H9 (cell line): ENCODE measurements around the gene ELAPOR1. TPM values are rescaled to one million over a fixed set of nuclear protein-coding genes. Genes with fewer than 3 reads are reported as not detected.

ENCODE experiments used
- DNase-seq: peaks from one replicate; pipeline ENCODE4 v3.0.0-alpha.2; 2017
- H2AFZ ChIP-seq: one replicate; pipeline ENCODE4 v1.6.1; 2013; ENCODE audit warnings: mild to moderate bottlenecking, low read length, control low read depth, moderate library complexity
- H2AK5ac ChIP-seq: 2 replicates; pipeline ENCODE4 v1.6.1; 2013; ENCODE audit warnings: low read length, control low read depth, mixed read lengths; ENCODE audit not compliant: insufficient read length
- H2BK120ac ChIP-seq: one replicate; pipeline ENCODE4 v1.6.1; 2013; ENCODE audit warnings: low read depth, mild to moderate bottlenecking, low read length, control low read depth, inconsistent platforms; ENCODE audit not compliant: poor library complexity, severe bottlenecking
- H2BK12ac ChIP-seq: 2 replicates; pipeline ENCODE4 v1.6.1; 2013; ENCODE audit warnings: low read length, control low read depth, mixed read lengths, low read depth; ENCODE audit not compliant: insufficient read length
- H2BK15ac ChIP-seq: 2 replicates; pipeline ENCODE4 v1.6.1; 2013; ENCODE audit warnings: low read depth, low read length, control low read depth
- H2BK20ac ChIP-seq: one replicate; pipeline ENCODE4 v1.6.1; 2013; ENCODE audit warnings: low read depth, mild to moderate bottlenecking, low read length, control low read depth, inconsistent platforms; ENCODE audit not compliant: poor library complexity, severe bottlenecking
- H2BK5ac ChIP-seq: 2 replicates; pipeline ENCODE4 v1.6.1; 2013; ENCODE audit warnings: low read length, control low read depth, mixed read lengths; ENCODE audit not compliant: insufficient read length
- H3K14ac ChIP-seq: 2 replicates; pipeline ENCODE4 v1.6.1; 2013; ENCODE audit warnings: low read length, control low read depth; ENCODE audit not compliant: insufficient read depth
- H3K18ac ChIP-seq: 2 replicates; pipeline ENCODE4 v1.6.1; 2013; ENCODE audit warnings: low read depth, mild to moderate bottlenecking, mixed read lengths, low read length, control low read depth; ENCODE audit not compliant: insufficient read length
- H3K23ac ChIP-seq: 2 replicates; pipeline ENCODE4 v1.6.1; 2013; ENCODE audit warnings: low read length, control low read depth, mixed read lengths, low read depth; ENCODE audit not compliant: insufficient read length
- H3K23me2 ChIP-seq: 2 replicates; pipeline ENCODE4 v1.6.1; 2013; ENCODE audit warnings: low read depth, mild to moderate bottlenecking, mixed read lengths, low read length, control low read depth; ENCODE audit not compliant: insufficient read length, poor library complexity, severe bottlenecking
- H3K27ac ChIP-seq: 2 replicates; pipeline ENCODE4 v1.5.1; 2013; ENCODE audit warnings: low read length, control low read depth, mixed read lengths, low read depth; ENCODE audit not compliant: insufficient read length
- H3K27me3 ChIP-seq: 2 replicates; pipeline ENCODE4 v1.6.1; 2013; ENCODE audit warnings: low read length, control low read depth, inconsistent platforms; ENCODE audit not compliant: insufficient read depth
- H3K4ac ChIP-seq: 2 replicates; pipeline ENCODE4 v1.6.1; 2013; ENCODE audit warnings: low read depth, mild to moderate bottlenecking, control low read depth, inconsistent platforms, low read length, moderate library complexity
- H3K4me1 ChIP-seq: 2 replicates; pipeline ENCODE4 v1.6.1; 2013; ENCODE audit warnings: low read length, control low read depth, inconsistent platforms; ENCODE audit not compliant: insufficient read depth
- H3K4me2 ChIP-seq: 2 replicates; pipeline ENCODE4 v1.6.1; 2013; ENCODE audit warnings: low read length, control low read depth, mixed read lengths; ENCODE audit not compliant: insufficient read length, insufficient read depth
- H3K56ac ChIP-seq: 2 replicates; pipeline ENCODE4 v1.6.1; 2013; ENCODE audit warnings: low read depth, mild to moderate bottlenecking, mixed read lengths, low read length, control low read depth; ENCODE audit not compliant: insufficient read length
- H3K79me1 ChIP-seq: 2 replicates; pipeline ENCODE4 v1.6.1; 2013; ENCODE audit warnings: low read depth, mild to moderate bottlenecking, moderate library complexity, low read length, control low read depth, inconsistent platforms; ENCODE audit not compliant: insufficient read depth, poor library complexity, severe bottlenecking
- H3K79me2 ChIP-seq: 2 replicates; pipeline ENCODE4 v1.6.1; 2013; ENCODE audit warnings: low read length, control low read depth, inconsistent platforms; ENCODE audit not compliant: insufficient read depth
- H3K9ac ChIP-seq: 2 replicates; pipeline ENCODE4 v1.6.1; 2013; ENCODE audit warnings: low read length, control low read depth, mixed read lengths; ENCODE audit not compliant: insufficient read length; ENCODE audit errors: extremely low read depth
- H3K9me3 ChIP-seq: one replicate; pipeline ENCODE4 v1.6.1; 2013; ENCODE audit warnings: low read depth, low read length, inconsistent platforms; ENCODE audit not compliant: control insufficient read depth
- H3T11ph ChIP-seq: one replicate; pipeline ENCODE4 v1.6.1; 2013; ENCODE audit warnings: mild to moderate bottlenecking, low read length, control low read depth, inconsistent platforms
- H4K20me1 ChIP-seq: one replicate; pipeline ENCODE4 v1.6.1; 2013; ENCODE audit not compliant: control insufficient read depth, insufficient read length, insufficient read depth
- H4K5ac ChIP-seq: 2 replicates; pipeline ENCODE4 v1.6.1; 2013; ENCODE audit warnings: low read depth, mild to moderate bottlenecking, mixed read lengths, low read length, control low read depth; ENCODE audit not compliant: insufficient read length
- H4K8ac ChIP-seq: replicated peaks from 2 replicates; pipeline ENCODE4 v1.6.1; 2013; ENCODE audit warnings: low read length, control low read depth, mixed read lengths, low read depth; ENCODE audit not compliant: insufficient read length
- H4K91ac ChIP-seq: 2 replicates; pipeline ENCODE4 v1.6.1; 2013; ENCODE audit warnings: low read depth, mild to moderate bottlenecking, moderate library complexity, mixed read lengths, low read length, control low read depth; ENCODE audit not compliant: insufficient read length
- H3K27ac Mint-ChIP-seq, 3 experiments: 2 replicates in 2 of 3; 3 replicates in 1 of 3; pipeline ENCODE4 v1.8.0; 2020 to 2021; ENCODE audit warnings: mixed read lengths in 3 of 3, mild to moderate bottlenecking in 1 of 3, moderate library complexity in 1 of 3
- H3K27me3 Mint-ChIP-seq: 2 replicates; pipeline ENCODE4 v1.8.0; 2021; ENCODE audit warnings: low read depth, mild to moderate bottlenecking, moderate library complexity, mixed read lengths
- H3K36me3 Mint-ChIP-seq, 3 experiments: 2 replicates in 2 of 3; 3 replicates in 1 of 3; pipeline ENCODE4 v1.8.0; 2020 to 2021; ENCODE audit warnings: low read depth in 3 of 3, mixed read lengths in 3 of 3; ENCODE audit not compliant: insufficient read depth in 1 of 3
- H3K4me1 Mint-ChIP-seq, 2 experiments: 2 replicates each; pipeline ENCODE4 v1.8.0; 2020; ENCODE audit warnings: mixed read lengths in 2 of 2
- H3K4me3 Mint-ChIP-seq, 2 experiments: 2 replicates in 1 of 2; 3 replicates in 1 of 2; pipeline ENCODE4 v1.8.0; 2020 to 2021; ENCODE audit warnings: mild to moderate bottlenecking in 2 of 2, mixed read lengths in 2 of 2, moderate library complexity in 1 of 2
- H3K9me3 Mint-ChIP-seq, 2 experiments: 2 replicates in 1 of 2; 3 replicates in 1 of 2; pipeline ENCODE4 v1.8.0; 2020; ENCODE audit warnings: mild to moderate bottlenecking in 2 of 2, mixed read lengths in 2 of 2, moderate library complexity in 1 of 2
- WGBS: extraction: QIAGEN DNeasy Blood & Tissue Kit; methylation state at CpG from one replicate; pipeline ENCODE4 v1.1.7; 2013; ENCODE audit warnings: missing lambda C conversion rate, low lambda C conversion rate, mixed read lengths; ENCODE audit not compliant: insufficient read length; ENCODE audit errors: extremely low coverage; 5-methylcytosine and 5-hydroxymethylcytosine counted together
- total RNA-seq: library from RNA; stranded (reverse); gene quantifications from 2 replicates; pipeline ENCODE4 v1.2.1, GENCODE V29; 2021
- TF ChIP-seq, protein P1 (sequence below): fragments of 200-600 bp; sonication (generic); conservative IDR thresholded peaks from 3 replicates; pipeline ENCODE4 v1.8.0; 2021; ENCODE audit warnings: antibody characterized with exemption, mild to moderate bottlenecking

ELAPOR1 gene
- total RNA-seq, 1 experiment from 2014 or later = 0.55 TPM

DNA sequence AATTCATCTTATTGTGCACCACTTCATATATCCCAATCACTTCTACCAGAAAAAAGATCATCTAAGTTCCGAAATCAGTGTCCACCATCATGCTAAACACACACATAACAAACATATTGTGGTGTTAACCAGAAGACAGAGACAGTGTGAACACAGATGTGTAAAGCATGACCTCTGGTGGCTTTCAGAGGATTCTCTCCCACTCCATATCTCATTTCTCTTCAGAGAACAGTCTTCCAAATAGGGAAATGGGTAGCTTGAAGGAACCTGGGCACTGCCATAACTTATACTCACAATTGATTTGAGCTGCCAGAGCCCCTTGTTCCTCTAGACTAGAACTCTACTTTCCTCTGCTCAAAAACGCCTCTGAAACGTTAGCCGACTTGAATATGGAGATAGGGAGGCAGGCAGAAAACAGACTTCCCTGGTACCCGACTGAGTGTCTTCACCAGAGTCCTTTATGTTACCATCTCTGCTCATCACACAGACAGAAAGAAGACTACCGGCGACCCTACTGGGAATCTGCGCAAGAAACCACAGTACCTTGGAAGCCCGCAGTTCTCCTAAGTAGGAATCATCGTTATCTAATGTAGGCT, 1.8 kb upstream of the ELAPOR1 start:
- Histone ChIP-seq H4K91ac (no peak overlapping the region), H3K79me2 (no peaks in the 10 kb centered on the region), H4K5ac (no peak overlapping the region), H3K9ac (no peak overlapping the region), H3T11ph (no peak overlapping the region), H3K4me2 (peak overlapping the region; percentile 44), H2BK5ac (no peak overlapping the region), H3K23ac (no peak overlapping the region), H2BK12ac (no peak overlapping the region), H2AK5ac (no peak overlapping the region), H3K56ac (no peak overlapping the region), H3K79me1 (no peaks in the 10 kb centered on the region), H3K14ac (peak overlapping the region; percentile 74; the same call in 1 of the 2 replicates), H4K20me1 (no peaks in the 10 kb centered on the region), H3K9me3 (no peaks in the 10 kb centered on the region), H3K27me3 (peaks cover 23% of the 10 kb centered on the region; the same call in 1 of the 2 replicates), H2BK15ac (no peak overlapping the region), H3K23me2 (peaks cover 13% of the 10 kb centered on the region), H3K4me1 (no peaks in the 10 kb centered on the region), H2AFZ (no peak overlapping the region), H3K4ac (no peak overlapping the region; the same call in 1 of the 2 replicates), H2BK120ac (peak overlapping the region; percentile 96), H4K8ac (no peak overlapping the region), H2BK20ac (no peak overlapping the region), H3K27ac (no peak overlapping the region), H3K18ac (peak overlapping the region; percentile 71)
- DNase-seq = no peak
- no CpG with 5 or more reads among the region's 10 CpGs for WGBS
- peaks cover 11 to 17% of the 10 kb centered on the region in 2 experiments for H3K4me1 Mint-ChIP-seq
- no peaks in the 10 kb centered on the region for H3K9me3 Mint-ChIP-seq
- H3K4me3 Mint-ChIP-seq = peak overlapping the region in 1 of 2 experiments; percentile 14; a peak in 1 of 5 replicates
- peak overlapping the region in 1 of 3 experiments; percentile 87; a peak in 1 of 7 replicates for H3K27ac Mint-ChIP-seq
- TF ChIP-seq, protein P1, sequence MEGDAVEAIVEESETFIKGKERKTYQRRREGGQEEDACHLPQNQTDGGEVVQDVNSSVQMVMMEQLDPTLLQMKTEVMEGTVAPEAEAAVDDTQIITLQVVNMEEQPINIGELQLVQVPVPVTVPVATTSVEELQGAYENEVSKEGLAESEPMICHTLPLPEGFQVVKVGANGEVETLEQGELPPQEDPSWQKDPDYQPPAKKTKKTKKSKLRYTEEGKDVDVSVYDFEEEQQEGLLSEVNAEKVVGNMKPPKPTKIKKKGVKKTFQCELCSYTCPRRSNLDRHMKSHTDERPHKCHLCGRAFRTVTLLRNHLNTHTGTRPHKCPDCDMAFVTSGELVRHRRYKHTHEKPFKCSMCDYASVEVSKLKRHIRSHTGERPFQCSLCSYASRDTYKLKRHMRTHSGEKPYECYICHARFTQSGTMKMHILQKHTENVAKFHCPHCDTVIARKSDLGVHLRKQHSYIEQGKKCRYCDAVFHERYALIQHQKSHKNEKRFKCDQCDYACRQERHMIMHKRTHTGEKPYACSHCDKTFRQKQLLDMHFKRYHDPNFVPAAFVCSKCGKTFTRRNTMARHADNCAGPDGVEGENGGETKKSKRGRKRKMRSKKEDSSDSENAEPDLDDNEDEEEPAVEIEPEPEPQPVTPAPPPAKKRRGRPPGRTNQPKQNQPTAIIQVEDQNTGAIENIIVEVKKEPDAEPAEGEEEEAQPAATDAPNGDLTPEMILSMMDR = no peak
- H3K36me3 Mint-ChIP-seq = no peaks in the 10 kb centered on the region
- H3K27me3 Mint-ChIP-seq = peaks cover 80% of the 10 kb centered on the region
